GM18873 (cell line): ENCODE results near the gene LSS.
A peak's percentile ranks its signal among the peaks of the same experiment; 100 is the strongest.
"Not testable (repeated sequence)": the region's sequence is repeated elsewhere in the genome, so short reads cannot be mapped to it uniquely, and the experiment has no call there.

ENCODE experiments used
- ATAC-seq: cut with Tn5 transposase; IDR thresholded peaks from one replicate; pipeline ENCODE4 v1.9.1; 2021; ENCODE audit warnings: mild to moderate bottlenecking, moderate library complexity, moderate number of reproducible peaks; ENCODE audit not compliant: unreplicated experiment, low FRiP score

The LSS gene

DNA sequence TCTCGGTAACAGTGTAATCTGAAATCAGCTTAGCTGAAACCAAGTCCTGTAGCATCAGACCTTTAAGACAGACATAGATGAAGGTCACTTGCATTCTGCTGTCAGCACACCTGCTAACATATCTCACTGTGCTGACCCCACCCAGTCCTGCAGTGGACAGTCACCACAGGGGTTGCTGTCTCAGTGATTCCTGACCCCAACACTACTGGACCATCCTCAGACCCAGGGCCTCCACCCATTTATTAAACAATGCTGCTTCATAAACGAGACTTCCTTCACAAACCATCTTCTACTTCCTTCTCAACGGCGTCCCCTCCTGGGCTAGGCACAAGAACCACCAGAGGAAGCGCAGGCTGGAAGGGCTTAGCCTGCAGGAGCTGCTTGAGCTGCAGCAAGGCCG lies 17.8 kb upstream of the LSS start:
- no peak for ATAC-seq

DNA sequence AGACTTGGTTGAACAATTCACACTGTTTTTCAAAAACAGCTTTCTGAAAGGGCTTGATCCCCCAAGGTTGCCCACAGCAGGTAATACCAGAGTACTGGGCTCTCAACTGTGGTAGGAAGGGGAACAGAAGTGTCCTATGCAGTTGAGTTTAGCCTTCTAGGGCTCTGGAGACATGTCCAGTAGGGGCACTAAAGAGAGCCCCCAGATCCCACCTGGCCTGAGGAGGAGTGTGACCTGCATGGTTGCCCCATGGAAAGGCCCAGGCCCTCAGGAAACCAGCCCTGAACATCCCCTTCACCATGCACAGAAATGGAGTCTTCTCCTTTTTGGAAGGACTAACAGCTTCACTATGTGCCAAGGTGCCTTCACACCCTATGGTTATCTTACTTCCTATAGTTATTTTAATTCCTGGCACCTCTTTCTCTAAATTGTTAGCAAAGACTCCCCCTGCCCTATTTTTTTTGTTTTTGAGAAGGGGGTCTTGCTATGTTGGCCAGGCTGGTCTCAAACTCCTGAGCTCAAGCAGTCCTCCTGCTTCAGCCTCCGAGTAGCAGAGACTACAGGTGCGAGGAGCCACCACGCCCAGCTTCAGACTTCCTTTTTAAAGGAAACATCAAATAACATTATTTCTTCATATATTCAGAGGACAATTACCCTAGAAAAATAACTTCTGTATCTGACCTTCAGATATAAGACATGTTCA lies 16.8 kb upstream of the LSS start:
- ATAC-seq: no peak

DNA sequence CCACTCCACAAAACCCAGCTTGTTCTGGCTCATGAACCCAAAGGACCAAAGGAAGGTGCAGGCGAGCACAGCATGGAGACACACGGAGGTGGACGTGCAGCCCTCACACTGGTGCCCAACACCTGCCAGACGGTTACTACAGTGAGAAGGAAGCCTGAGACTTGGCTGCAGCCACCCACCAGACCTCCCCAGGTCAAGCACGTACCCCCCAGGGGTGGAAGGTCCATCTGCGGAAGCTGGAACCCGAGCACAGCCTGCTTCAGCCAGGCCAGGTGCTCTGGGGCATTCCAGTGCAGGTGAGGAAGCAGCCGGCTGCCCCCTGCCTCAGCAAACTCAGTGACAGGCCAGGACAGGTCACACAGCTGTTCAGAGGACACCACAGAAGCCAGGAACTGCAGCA lies 16.0 kb upstream of the LSS start:
- no peak for ATAC-seq

DNA sequence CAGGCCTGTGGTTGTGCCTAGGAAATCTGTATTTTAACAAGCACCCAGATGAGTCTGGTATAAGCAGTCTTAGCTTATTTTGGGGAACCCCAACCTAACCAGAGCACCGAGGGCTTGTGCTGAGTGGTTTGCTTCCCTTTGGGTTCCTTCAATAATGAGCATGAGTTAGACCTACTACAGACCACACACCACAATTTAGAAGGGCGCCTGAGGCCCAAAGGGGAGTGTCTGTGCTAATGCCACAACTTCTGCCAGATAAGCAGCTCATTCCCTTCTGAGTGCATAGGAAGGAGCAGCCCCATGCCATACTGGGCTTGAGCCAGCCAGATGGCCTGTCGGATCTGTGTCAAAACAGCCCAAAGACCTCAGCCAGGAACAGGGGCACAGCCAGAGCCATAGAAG lies 15.4 kb upstream of the LSS start:
- ATAC-seq: no peak

DNA sequence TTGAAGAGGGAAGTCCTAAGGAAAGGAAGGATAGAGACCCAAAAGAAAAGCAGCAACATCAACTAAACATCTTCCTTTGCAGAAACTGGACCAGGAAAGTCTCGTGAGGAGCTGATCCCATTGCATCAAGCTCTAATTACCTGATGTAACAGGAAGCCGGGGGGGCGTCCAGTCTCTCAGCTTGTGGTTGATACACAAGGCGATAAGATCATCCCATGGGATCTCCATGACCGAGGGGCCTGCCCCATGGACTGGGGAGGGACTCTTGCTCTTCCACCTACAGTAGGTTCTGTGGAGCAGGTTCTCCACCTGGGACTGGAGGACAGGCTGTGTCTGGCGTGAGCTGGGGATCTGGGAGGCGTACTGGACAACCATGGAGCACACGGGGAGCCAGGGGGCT lies 14.8 kb upstream of the LSS start:
- ATAC-seq: no peak

DNA sequence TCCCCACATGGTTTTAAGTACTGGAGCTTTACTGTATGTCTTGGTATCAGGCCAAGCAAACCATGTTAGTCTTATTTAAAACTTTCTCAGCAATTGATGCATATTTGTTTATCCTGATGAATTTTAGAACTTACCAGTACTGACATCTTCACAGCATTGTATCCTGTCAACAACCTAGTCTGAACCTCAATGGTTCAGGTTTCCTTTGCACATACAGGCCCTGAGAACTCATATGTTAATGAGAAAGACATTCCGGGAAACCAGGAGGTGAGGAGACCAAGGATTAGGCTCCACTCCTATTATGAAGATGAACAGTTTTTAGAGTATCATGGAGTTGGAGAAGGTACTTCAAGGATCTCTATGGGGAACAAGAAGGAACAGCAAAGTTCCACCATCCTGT lies 13.0 kb upstream of the LSS start:
- ATAC-seq: not testable (repeated sequence)

DNA sequence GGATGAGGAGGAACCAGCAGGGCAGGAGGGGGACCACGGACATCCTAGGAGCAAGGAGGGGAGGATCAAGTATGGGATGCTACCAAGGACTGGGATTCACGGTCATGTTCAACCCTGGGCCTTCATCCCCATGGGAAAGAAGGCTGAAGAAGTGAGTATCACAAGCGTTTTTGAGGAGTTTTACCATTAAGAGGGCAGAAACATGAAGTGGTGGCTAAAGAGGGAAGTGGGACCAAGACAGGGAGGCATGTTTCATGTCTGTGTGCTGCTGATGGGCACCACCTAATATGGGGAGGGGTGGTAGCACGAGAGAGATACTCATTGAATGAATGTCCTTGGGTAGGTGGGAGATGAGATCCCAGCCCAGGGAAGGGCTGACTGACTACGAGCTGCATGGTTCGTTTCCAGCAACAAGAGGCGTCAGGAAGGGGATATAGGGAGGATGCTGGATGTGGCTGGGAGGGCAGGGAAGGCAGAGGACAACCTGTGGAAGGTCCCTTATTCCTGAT lies 11.3 kb upstream of the LSS start:
- ATAC-seq: no peak

DNA sequence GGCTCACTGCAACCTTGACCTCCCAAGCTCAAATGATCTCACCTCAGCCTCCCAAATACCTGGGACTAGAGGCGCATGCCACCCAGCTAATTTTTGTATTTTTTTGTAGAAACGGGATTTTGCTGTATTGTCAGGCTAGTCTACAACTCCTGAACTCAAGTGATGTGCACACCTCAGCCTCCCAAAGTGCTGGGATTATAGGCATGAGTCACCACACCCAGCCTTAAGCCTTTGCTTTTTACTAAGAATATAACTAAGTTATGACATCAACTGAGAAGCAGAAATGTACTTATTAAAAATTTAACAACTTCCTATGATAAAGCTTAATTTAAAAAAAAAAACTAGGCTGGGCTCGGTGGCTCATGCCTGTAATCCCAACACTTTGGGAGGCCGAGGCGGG lies 8.9 kb upstream of the LSS start:
- ATAC-seq: no peak

DNA sequence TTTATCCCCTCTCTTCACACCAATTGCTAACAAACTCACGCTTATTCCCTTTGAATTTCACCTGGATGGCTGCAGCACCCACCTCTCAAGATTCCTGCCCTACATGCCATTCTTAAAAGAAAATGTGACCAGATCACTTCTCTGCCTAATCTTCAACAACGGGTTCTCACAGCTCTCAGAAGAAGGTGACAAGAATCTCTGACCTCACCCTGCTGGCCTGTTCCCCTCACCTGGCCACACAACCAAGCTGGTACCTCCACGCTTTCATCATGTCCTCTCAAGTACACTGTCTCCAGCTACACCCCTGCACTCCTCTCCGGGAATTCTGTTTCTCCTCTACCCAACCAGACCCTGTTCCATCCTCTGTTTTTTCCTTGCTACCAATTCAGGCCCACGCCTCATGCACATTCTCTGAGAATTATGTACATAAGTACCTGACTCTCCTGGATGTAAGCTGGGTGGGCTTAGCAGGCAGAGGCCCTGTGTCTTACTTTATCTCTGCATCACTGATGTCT lies 5.9 kb upstream of the LSS start:
- ATAC-seq: no peak

DNA sequence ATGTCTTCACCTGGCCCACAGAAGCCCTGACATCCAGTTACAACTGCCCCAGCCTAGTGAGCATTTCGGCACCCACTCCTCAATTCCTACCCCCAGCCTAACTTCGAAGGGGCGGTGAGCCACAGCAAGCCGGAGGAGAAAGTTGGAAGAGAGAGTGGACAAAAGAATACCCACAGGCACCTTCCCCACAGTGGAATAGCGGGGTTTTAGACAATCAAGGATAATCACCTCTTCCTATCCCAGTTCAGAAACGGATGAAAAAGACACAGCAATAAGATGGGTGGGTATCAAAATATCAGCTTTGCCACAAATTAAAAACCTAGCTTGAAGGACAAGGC lies 1.3 kb upstream of the LSS start:
- ATAC-seq: no peak

DNA sequence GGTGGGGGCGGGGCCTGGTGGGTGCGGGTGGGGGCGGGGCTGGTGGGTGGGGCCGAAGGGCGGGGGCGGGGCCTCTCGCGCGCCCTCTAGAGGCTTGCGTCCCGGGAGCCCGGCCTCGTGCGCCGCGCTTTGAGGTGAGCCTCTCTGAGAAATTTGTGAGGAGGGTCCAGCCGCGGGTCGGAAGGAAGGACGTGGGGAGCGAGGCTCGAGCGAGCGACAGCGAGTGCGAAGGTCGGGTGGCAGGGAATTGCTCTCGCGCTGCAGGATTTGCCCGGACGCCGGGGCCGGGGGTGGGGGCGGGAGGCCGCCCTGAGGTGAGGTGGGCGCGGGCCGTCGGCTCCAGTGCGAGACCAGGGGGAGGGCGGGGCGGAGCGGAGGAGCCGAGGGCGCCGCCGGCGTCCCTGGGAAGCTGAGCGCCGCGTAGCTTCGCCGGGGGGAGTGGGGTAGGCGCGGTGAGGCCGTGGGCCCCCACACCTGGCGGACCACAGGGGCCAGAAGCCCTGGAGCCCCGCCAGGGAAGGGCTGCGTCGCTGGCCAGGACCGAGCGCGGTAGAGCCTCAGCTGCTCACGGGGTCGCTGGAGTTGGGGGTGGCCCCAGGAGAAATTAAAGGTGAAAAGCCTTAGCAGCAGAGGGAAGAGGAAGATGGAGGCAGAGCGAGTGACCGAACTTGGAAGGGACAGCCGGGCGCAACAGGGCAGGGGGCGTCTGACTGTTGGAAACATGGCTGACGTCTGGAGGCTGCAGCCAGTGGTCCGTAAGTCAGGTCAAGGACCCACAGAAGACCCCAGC lies 754 bp upstream of the LSS start:
- peak; percentile 21 for ATAC-seq

DNA sequence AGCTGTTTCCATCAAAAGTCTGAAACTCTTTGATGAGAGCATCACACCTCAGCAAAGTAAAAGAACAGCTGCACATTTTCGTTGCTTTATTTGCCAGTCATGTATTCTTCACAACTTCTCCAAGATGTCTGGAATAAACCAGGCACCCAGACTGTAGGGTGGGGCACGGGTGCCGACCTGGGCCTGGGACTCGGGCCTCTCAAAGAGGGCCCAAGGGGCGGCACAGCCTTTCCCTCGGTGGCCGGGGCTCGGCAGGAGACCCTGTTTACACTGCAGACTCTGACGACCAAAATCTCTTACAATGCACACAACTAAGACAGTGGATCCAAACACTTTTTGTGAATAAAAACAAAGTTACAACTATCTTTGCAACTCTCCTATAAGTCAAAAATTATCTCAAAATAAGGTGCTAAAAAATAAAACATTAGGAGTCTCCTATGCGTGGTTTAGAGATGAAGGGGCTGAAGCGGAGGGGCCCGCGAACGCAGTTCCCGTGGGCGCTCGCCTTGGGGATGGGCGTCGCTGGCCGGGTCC lies 696 bp downstream of the LSS start:
- no peak for ATAC-seq

DNA sequence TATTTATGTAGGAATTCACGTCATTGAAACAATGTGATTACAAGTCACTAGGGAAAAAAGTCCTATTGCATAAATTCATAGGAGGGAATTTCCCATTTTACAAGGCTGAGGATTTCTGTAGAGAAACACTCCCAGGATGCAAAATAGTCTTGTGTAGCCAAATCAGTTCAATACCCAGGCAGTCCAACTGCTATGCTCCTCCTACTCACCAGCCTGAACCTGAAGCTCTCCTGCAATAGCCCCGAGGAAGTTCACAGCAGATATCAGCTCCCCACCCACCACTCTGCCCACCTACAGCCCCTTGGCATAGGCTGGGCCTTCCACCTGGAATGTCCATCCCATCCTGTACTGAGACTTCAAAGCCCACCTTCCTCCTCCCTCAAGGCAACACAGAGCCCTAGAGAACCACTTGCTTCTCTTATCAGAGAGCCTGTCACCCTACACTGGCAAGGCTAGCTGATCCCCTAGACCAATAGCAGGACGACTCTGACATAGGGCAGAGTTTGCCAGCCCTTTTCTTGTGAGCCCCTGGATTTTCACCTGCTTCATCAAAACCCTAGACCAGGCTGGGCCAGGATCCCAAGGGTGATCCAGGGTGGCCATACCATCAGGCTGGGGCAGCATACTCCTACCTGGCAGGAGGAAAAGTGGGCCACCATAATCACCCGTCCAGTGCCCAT lies 1.5 kb downstream of the LSS start:
- ATAC-seq: no peak

DNA sequence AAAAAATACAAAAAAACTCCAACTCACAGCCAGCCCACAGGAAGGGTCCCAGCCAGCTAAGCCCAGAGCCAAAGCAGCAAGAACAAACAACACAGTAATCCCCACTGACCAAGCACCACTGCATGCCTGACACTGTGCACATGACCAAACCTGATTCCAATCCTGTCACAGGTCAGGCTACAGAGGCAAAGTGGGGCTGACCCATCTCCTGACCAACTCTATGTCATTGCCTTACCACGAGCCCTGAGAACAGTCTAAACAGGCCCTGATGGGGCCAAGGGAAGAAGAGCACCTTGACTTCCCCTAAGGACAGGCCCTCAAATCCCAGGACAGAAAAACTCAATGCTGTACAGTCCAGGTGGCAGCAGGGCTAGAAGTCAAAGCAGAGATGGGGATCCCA lies 2.4 kb downstream of the LSS start:
- no peak for ATAC-seq

DNA sequence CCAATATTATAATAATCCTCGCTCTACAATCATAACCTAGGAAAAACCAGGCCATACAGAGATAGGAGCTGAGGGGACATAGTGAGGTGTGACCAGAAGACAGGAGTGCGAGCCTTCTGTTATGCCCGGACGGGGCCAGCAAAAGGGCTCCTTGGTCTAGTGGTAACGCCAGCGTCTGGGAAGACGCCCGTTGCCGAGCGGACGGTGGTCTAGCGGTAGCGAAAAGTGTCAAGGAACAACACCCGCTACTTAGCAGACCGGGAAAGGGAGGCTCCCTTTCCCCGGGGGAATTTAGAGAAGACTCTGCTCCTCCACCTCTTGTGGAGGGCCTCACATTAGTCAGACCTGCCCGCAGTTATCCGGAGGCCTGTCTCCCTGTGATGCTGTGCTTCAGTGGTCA lies 4.9 kb downstream of the LSS start:
- ATAC-seq: not testable (repeated sequence)

DNA sequence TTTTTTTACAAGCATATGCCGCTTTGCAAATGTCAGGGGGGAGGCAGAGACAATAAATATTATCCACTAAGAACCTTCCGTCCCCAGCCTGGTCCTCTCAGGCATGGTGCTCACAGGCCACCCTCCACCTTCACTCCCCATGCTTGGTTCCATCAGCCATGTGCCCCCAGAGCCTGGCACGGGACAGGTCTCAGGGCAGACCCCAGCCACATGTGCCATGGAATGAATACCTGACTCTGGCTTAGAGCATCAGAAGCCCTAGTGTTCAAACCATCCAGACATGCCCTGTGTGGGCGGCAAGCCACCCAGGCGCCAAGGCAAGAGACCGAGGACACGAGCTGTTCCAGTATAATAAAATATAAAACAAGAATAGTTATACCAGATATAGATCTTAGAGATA lies 5.4 kb downstream of the LSS start:
- no peak for ATAC-seq

DNA sequence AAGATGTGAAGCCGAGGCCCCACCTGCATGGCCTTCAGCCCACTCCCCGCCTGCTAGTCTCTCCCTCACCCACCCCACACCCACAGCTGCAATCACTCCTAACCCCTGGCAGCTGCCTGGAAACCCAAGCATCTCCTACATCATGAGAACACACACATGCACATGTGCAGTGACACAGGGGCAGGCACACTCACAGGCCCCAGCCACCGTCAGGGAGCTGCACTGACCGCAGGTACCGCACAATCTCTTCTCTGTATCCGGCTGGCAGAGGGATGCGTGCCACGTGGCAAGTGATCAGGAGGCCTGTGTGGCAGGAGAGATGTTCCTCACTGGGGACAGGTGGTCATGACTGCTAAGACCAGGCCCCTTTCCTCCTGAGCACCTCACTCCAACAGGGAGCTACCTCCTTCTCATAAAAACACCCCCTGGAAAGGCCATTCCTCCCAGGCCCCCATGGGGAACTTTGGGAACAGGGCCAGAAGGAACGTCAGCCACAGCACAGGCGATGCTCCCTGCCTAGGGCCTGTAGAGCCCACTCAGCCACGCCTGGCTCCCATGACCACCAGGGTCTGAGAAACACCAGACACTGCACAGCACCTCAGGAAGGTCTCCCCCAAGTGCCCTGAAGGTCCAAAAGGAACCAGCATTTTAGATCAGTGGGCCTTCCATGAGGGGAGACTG lies 6.0 kb downstream of the LSS start:
- no peak for ATAC-seq

DNA sequence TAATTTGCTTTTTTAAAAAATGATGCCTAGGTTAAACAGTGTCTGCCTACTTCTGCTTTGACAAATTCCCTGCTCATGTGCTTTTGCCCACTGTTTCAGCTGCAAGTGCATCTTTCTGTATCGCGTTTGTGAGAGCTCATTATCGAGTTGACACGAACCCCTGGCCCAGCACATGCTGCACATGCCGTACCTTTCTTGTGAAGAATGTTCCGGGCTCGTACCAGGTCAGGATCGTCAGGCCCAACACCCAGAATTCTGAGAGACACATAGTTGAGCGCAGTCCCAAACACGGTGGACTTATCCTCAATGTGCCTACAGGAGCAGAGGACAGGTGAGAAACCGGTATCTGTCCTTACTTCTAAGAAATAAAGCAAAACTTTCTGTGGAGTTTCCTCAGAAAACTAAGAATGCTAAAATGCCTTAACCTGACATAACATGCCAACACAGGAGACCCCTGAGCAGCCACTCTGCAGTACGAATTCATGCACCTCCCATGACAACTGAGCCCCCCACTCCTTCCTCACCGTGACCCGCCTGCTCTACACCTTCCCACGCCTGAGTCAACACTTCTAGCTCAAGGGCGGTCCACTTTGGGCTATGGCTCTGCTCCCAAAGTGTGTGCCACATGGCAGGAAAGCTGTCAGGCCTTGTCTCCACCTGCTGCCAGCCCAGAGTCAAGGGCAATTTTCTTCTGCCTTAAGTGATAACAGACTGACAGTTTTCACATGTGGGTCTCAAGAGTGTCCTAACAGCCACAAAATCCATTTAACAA lies 6.7 kb downstream of the LSS start:
- no peak for ATAC-seq

DNA sequence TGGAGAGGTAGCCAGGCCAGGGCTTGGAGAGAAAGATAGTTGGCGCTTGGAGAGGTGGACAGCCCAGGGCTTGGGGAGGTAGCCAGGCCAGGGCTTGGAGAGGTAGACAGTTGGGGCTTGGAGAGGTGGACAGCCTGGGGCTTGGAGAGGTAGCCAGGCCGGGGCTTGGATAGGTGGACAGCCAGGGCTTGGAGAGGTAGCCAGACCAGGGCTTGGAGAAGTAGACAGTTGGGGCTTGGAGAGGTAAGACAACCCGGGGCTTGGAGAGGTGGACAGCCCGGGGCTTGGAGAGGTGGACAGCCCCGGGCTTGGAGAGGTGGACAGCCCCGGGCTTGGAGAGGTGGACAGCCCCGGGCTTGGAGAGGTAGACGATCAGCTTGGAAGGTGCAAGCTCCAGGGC lies 7.7 kb downstream of the LSS start:
- no peak for ATAC-seq

DNA sequence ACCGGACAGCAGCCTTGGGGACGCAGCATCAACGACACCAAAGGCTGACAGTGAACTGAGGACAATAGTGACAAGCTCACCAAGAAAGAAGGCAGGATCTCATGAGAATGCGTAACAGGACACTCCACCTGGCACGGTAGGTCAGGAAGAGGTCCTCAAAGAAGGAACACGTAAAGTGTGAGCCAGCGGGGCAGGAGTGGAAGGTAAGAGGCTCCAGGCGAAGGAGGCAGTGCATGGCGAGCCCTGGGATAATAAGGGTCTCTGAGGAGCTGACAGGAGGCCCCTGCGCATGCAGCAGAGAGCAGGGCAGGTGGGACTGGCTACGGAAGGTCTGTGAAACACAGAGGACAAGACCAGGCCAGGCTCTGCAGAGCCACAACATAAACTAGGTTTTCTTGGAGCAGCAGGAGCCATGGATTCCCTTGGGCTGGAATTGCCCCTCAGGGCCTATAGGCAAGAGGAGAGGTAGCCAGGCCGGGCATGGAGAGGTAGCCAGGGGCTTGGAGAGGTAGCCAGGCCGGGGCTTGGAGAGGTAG lies 8.2 kb downstream of the LSS start:
- no peak for ATAC-seq
